ENCODE results near the gene MAML2.

MAML2 gene

GRCh38 chr11:96221244-96222070 lies 121.5 kb downstream of the MAML2 start:
- Histone ChIP-seq H3K79me2 (ENCODE audit: insufficient read depth, low read length) (peaks cover 8% of the 10 kb centered on the region), H3K27ac (ENCODE audit: low read length) (peak overlapping the region; percentile 68)

DNA sequence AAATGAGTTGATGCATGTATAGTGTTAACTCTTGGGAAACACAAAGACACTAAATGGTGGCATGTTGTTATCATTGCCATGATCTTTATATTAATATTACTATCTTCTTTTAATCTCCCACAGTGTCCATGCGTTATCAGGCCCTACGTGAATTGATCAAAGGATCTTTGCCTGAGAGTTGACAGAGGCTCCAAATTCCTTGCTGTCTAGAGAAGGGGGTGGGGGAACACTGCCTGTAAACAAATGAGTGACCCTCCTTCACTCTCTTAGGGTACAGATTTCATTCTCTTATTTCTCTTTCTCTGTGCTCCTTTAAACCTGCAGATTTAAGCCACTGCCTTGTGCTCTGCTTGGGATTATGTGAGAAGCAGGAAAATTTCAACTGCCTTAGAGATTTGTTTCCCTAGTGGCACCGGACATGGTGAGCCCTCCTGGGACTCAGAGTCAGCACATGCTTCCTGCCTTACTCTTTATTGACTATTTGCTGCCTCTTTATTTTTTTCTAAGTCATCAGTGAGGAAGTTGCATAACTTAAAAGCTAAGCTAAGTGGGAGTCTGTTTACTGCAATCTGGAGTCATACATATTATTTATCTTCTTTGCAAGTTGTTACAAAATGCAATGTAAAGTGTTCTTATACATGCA lies 122.9 kb downstream of the MAML2 start:
- TF ChIP-seq CTCF (IDR thresholded peaks at IDR 0.05; ENCODE audit: borderline replicate concordance, extremely low read depth, low read length, poor library complexity, severe bottlenecking): no peak
- no peak for TF ChIP-seq EZH2 (IDR thresholded peaks at IDR 0.05; ENCODE audit: borderline replicate concordance, low read depth, low read length, severe bottlenecking)
- DNase-seq (peak; percentile 51), ATAC-seq (ENCODE audit: insufficient read depth, low read depth) (peak; percentile 42)
- H4K20me1 ChIP-seq (ENCODE audit: insufficient read depth, low read length): no peaks in the 10 kb centered on the region
- H3K4me1 ChIP-seq (ENCODE audit: insufficient read depth, low read length): peaks cover 75% of the 10 kb centered on the region
- H3K9me3 ChIP-seq (ENCODE audit: insufficient read depth, low read length, severe bottlenecking): no peaks in the 10 kb centered on the region
- H3K79me2 ChIP-seq (ENCODE audit: insufficient read depth, low read length): peaks cover 8% of the 10 kb centered on the region
- H3K36me3 ChIP-seq (ENCODE audit: insufficient read depth, low read length): no peaks in the 10 kb centered on the region
- H2AFZ ChIP-seq (ENCODE audit: low read depth, low read length): peak overlapping the region; percentile 53; the same call in 1 of the 2 replicates
- no peak overlapping the region for H3K4me3 ChIP-seq (ENCODE audit: low read depth in 1 of 2, low read length in 2 of 2)
- H3K9ac ChIP-seq (ENCODE audit: low read depth, low read length): peak overlapping the region; percentile 23
- peak overlapping the region; percentile 31 for H3K4me2 ChIP-seq (ENCODE audit: insufficient read depth, low read length)
- no peaks in the 10 kb centered on the region for H3K27me3 ChIP-seq (ENCODE audit: insufficient read depth, low read length, poor library complexity)
- peak overlapping the region; percentile 76 for H3K27ac ChIP-seq (ENCODE audit: low read length)

More at GRCh38 chr11:96221244-96222070, 121.5 kb downstream of the MAML2 start:
- Histone ChIP-seq H4K20me1 (ENCODE audit: insufficient read depth, low read length) (no peaks in the 10 kb centered on the region), H3K36me3 (ENCODE audit: insufficient read depth, low read length) (no peaks in the 10 kb centered on the region), H3K4me2 (ENCODE audit: insufficient read depth, low read length) (peak overlapping the region; percentile 31), H3K4me1 (ENCODE audit: insufficient read depth, low read length) (peaks cover 61% of the 10 kb centered on the region), H3K27me3 (ENCODE audit: insufficient read depth, low read length, poor library complexity) (no peaks in the 10 kb centered on the region), H2AFZ (ENCODE audit: low read depth, low read length) (no peak overlapping the region), H3K4me3 (ENCODE audit: low read depth in 1 of 2, low read length in 2 of 2) (no peak overlapping the region), H3K9me3 (ENCODE audit: insufficient read depth, low read length, severe bottlenecking) (no peaks in the 10 kb centered on the region), H3K9ac (ENCODE audit: low read depth, low read length) (no peak overlapping the region)
- no peak for DNase-seq
- TF ChIP-seq EZH2 (IDR thresholded peaks at IDR 0.05; ENCODE audit: borderline replicate concordance, low read depth, low read length, severe bottlenecking) (no peak), CTCF (IDR thresholded peaks at IDR 0.05; ENCODE audit: borderline replicate concordance, extremely low read depth, low read length, poor library complexity, severe bottlenecking) (no peak)
- ATAC-seq (ENCODE audit: insufficient read depth, low read depth): peak; percentile 72

DNA sequence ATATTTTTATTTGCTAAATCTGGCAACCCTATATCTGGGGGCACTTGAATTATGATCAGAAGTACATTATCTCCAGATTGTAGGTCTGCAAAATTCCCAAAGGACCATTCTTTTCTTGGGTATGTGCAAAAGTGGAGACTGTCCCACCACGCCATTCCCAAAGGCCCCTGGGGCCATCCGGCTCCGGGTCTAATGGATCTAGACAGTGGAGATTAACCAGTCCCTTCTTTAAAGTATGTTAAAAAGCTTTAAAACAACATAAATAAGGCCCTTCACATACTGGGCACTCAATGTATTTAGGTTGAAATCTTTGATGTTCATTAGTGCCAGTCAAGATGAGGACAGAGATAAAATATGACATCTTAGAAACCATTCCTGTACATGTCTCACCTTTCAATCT lies 124.1 kb downstream of the MAML2 start:
- Histone ChIP-seq H3K4me2 (ENCODE audit: insufficient read depth, low read length) (no peak overlapping the region), H2AFZ (ENCODE audit: low read depth, low read length) (no peak overlapping the region), H3K79me2 (ENCODE audit: insufficient read depth, low read length) (peaks cover 8% of the 10 kb centered on the region), H3K27ac (ENCODE audit: low read length) (peak overlapping the region; percentile 76), H3K9me3 (ENCODE audit: insufficient read depth, low read length, severe bottlenecking) (no peaks in the 10 kb centered on the region), H3K4me1 (ENCODE audit: insufficient read depth, low read length) (peaks cover 87% of the 10 kb centered on the region), H3K4me3 (ENCODE audit: low read depth in 1 of 2, low read length in 2 of 2) (no peak overlapping the region), H3K9ac (ENCODE audit: low read depth, low read length) (no peak overlapping the region), H4K20me1 (ENCODE audit: insufficient read depth, low read length) (no peaks in the 10 kb centered on the region), H3K36me3 (ENCODE audit: insufficient read depth, low read length) (no peaks in the 10 kb centered on the region), H3K27me3 (ENCODE audit: insufficient read depth, low read length, poor library complexity) (no peaks in the 10 kb centered on the region)
- ATAC-seq (ENCODE audit: insufficient read depth, low read depth): no peak
- DNase-seq: no peak
- TF ChIP-seq EZH2 (IDR thresholded peaks at IDR 0.05; ENCODE audit: borderline replicate concordance, low read depth, low read length, severe bottlenecking): no peak
- no peak for TF ChIP-seq CTCF (IDR thresholded peaks at IDR 0.05; ENCODE audit: borderline replicate concordance, extremely low read depth, low read length, poor library complexity, severe bottlenecking)

Data from DND-41 (cell line).